ENCODE data around the gene DET1. TPM values are rescaled to one million over a fixed set of nuclear protein-coding genes. Genes with fewer than 3 reads are reported as not detected.

The DET1 gene
- total and polyA plus RNA-seq, 2 of the 13 experiments (the other 11 are each of a cell fraction or from before 2014, with no cell fraction given), result 2.2 to 4.2 TPM

DNA sequence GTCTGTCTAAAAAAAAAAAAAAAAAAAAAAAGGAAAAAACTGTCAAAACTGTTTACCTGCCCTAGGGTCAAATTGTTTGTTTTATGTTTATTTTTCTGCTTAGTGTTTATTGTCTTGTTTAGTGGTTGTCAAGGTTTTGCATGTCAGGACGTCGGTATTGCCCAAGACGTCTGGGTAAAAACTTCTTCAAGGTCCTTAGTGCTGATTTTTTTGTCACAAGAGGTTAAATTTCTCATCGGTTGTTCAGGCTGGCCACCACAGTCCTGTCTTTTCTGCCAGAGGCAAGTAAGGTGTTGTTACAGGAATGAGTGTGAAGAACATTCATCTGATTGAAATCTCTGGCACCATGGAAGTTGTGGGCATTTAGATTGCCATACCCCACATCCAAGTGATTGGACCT, 7.0 kb downstream of the DET1 start:
- in situ Hi-C loops (cut with HindIII; ENCODE audit: extremely low pct_ligation_motif_present, low pct_unique_long_range_greater_than_20kb), result no loop called here
- Histone ChIP-seq H3K4me1 (ENCODE audit: insufficient read depth, low read length) (no peaks in the 10 kb centered on the region), H4K20me1 (ENCODE audit: insufficient read depth, low read length) (no peaks in the 10 kb centered on the region), H3K79me2 (ENCODE audit: insufficient read depth, low read length) (no peaks in the 10 kb centered on the region), H3K36me3 (replicated peaks in 1 of 2; ENCODE audit: control insufficient read depth in 1 of 2, insufficient read depth in 2 of 2, low read length in 2 of 2) (no peaks in the 10 kb centered on the region), H3K4me3 (replicated peaks in 1 of 3; ENCODE audit: insufficient read depth in 1 of 3, low read depth in 2 of 3, low read length in 3 of 3) (no peak overlapping the region), H3K27ac (ENCODE audit: extremely low read length, insufficient read depth, low read length) (no peak overlapping the region), H3K9me3 (ENCODE audit: low read length) (no peaks in the 10 kb centered on the region), H3K27me3 (ENCODE audit: control insufficient read depth in 1 of 2, insufficient read depth in 2 of 2, low read length in 2 of 2) (no peaks in the 10 kb centered on the region), H3K9ac (ENCODE audit: insufficient read depth, low read depth, low read length) (no peak overlapping the region), H3K4me2 (ENCODE audit: low read depth, low read length) (no peak overlapping the region), H2AFZ (ENCODE audit: low read length) (no peak overlapping the region)
- no peak for ATAC-seq
- intact Hi-C loops (cut with micrococcal nuclease; ENCODE audit: unreplicated experiment), result no loop called here
- no peak for TF ChIP-seq EP300 (IDR thresholded peaks at IDR 0.05; ENCODE audit: low read depth in 2 of 2, low read length in 2 of 2)
- no peak for TF ChIP-seq EP300 (CRISPR knock-in tag; IDR thresholded peaks at IDR 0.05; ENCODE audit: borderline replicate concordance)
- no peak for TF ChIP-seq ISX (CRISPR knock-in tag; conservative IDR thresholded peaks at IDR 0.05)
- no peak for TF ChIP-seq RFXAP (CRISPR knock-in tag; IDR thresholded peaks at IDR 0.05; ENCODE audit: borderline replicate concordance)
- TF ChIP-seq MIXL1 (CRISPR knock-in tag; IDR thresholded peaks at IDR 0.05), result no peak
- no peak for TF ChIP-seq RBFOX2 (IDR thresholded peaks at IDR 0.05; ENCODE audit: low read depth, low read length)
- no peak for TF ChIP-seq KDM2A (CRISPR knock-in tag; IDR thresholded peaks at IDR 0.05; ENCODE audit: borderline replicate concordance, low read depth)
- TF ChIP-seq ZHX2 (IDR thresholded peaks at IDR 0.05; ENCODE audit: low read depth), result no peak
- TF ChIP-seq ZHX2 (CRISPR knock-in tag; IDR thresholded peaks at IDR 0.05; ENCODE audit: borderline replicate concordance), result no peak
- no peak for TF ChIP-seq SOX6 (IDR thresholded peaks at IDR 0.05)
- no peak for TF ChIP-seq SOX6 (CRISPR knock-in tag; IDR thresholded peaks at IDR 0.05)
- no peak for TF ChIP-seq TMF1 (CRISPR knock-in tag; IDR thresholded peaks at IDR 0.05; ENCODE audit: low read depth)
- TF ChIP-seq HNRNPUL1 (IDR thresholded peaks at IDR 0.05; ENCODE audit: low read depth, low read length), result no peak
- TF ChIP-seq SP5 (CRISPR knock-in tag; IDR thresholded peaks at IDR 0.05; ENCODE audit: borderline replicate concordance, low read depth), result no peak
- TF ChIP-seq HOXA7 (CRISPR knock-in tag; IDR thresholded peaks at IDR 0.05), result no peak
- no peak for TF ChIP-seq ZFP37 (CRISPR knock-in tag; IDR thresholded peaks at IDR 0.05; ENCODE audit: borderline replicate concordance)
- no peak for TF ChIP-seq ZNF569 (CRISPR knock-in tag; IDR thresholded peaks at IDR 0.05; ENCODE audit: borderline replicate concordance)
- no peak for TF ChIP-seq ZNF451 (CRISPR knock-in tag; IDR thresholded peaks at IDR 0.05)
- TF ChIP-seq ZNF143 (CRISPR knock-in tag; IDR thresholded peaks at IDR 0.05), result no peak
- TF ChIP-seq SMAD1 (CRISPR knock-in tag; IDR thresholded peaks at IDR 0.05; ENCODE audit: borderline replicate concordance, low read depth), result no peak
- 88% methylated on average over 4 of the region's 4 CpGs for WGBS (ENCODE audit: low lambda C conversion rate)
- no peak for FAIRE-seq
- no TSS peak for BruUV-seq (replicated peaks)
- ChIA-PET CTCF (ENCODE audit: low intra/inter-chr PET ratio, low total read pairs) (no interaction called here), POLR2A (interaction anchor here (0.7 kb wide), 1 partner anchor 192 kb away, joined by 4 read pairs; no protein-coding TSS in a partner anchor)
- DNase-seq (ENCODE audit: low spot score), result no peak
